Measurements from ENCODE around the gene LYPLA2. TPM values are rescaled to one million over a fixed set of nuclear protein-coding genes. Genes with fewer than 3 reads are reported as not detected.

LYPLA2 gene
- total RNA-seq (2021; fragmentation: NEBNext Ultra II Directional; extraction: Animal tissue kit (Norgen Biotek cat#: 25700)) (138 and 152 TPM in 2 replicates), polyA plus RNA-seq (2011; rRNA removed) (211 and 231 TPM in 2 replicates), polyA minus RNA-seq (2011; rRNA and poly(A)+ RNA removed) (85.0 and 94.2 TPM in 2 replicates)
- 199 TPM for polyA plus RNA-seq (2011; cell fraction: cytosol; rRNA removed)
- polyA plus RNA-seq (2011; cell fraction: nucleus; rRNA removed) = 248 TPM
- polyA plus RNA-seq (2012, experiment 1 of 2) = 137 to 167 TPM (median 164 TPM) in 4 replicates
- 182 TPM for polyA plus RNA-seq (2012, experiment 2 of 2)
- 108 TPM for polyA plus RNA-seq (2013, experiment 1 of 2)
- polyA plus RNA-seq (2013, experiment 2 of 2) = 112 TPM
- 102 TPM for polyA minus RNA-seq (2011; cell fraction: cytosol; rRNA and poly(A)+ RNA removed)
- polyA minus RNA-seq (2011; cell fraction: nucleus; rRNA and poly(A)+ RNA removed) = 48.5 TPM
- long read RNA-seq, experiment 1, transcript LYPLA2-205 (10 exons, 1,810 nt) = major isoform, 23 of 192 reads
- long read RNA-seq, experiment 1, partial matches to known transcripts = 61 of 192 reads
- long read RNA-seq, experiment 1, other reads (novel, unspliced or antisense) = 102 of 192 reads
- long read RNA-seq, experiment 2, transcript LYPLA2-205 (10 exons, 1,810 nt) = major isoform, 301 of 378 reads
- long read RNA-seq, experiment 2, partial matches to known transcripts = 1 of 378 reads
- long read RNA-seq, experiment 2, other reads (novel, unspliced or antisense) = 72 of 378 reads

DNA sequence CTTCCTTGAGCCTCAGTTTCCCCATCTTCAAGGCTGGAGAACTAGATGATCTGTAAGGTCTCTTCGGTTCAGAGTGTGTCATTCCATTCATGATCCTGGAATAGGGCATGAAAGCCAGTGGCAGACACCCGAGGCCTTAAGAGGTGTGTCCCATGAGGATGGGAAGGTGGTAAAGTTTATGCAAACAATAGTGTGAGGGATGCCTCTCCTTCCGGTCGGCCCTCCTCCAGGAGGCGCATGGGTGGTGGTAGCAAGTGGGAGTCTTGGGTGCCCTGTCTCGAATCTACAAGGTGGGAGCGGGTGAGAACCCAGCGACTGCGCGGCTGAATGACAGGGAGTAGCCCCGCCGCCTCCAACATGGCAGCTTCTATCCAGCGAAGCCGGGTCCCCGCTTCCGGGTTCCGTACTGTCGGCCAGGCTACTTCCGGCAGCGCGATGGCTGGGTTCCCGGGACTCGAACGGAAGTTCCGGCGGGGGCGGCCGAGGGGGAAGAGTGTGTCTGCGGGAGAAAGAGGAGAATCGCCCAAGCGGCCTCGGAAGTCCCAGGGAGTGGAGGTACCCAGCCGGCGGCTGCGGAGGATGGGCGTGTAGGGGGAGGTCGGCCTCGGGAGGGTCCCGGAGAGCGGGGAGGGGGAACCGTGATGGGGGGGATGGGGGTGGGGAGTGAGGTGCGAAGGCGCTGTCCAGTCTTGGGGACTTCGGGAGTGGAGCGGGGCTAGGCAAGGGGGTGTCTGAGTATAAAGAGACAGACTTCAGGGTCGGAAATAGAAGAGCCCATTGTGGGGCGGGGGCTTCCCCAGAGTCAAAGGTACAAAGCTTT, at the start of gene LYPLA2:
LYPLA2 (plus strand) TSS at position 450 of the 820 bp plus-strand sequence. CDS start 1,538 bp downstream, outside the sequence.
- peak within 1 kb of the TSS; percentile 79 for H3K56ac ChIP-seq (replicated peaks; ENCODE audit: insufficient read length, low read depth, low read length)
- H4K91ac ChIP-seq (replicated peaks; ENCODE audit: insufficient read length, low read length) = no peak within 1 kb of the TSS
- WGBS, 2 experiments (ENCODE audit: extremely low coverage in 1 of 2, insufficient coverage in 1 of 2, insufficient read length in 1 of 2, insufficient replicate concordance in 2 of 2, low coverage in 1 of 2, low lambda C conversion rate in 2 of 2, missing lambda C conversion rate in 1 of 2) = 5% methylated on average over 28 of the region's 47 CpGs; no CpG with 5 or more reads in 1 of the 2 experiments
- H2AFZ ChIP-seq (ENCODE audit: low read length) = peak within 1 kb of the TSS; percentile 24
- H4K5ac ChIP-seq (ENCODE audit: insufficient read length, low read depth, low read length) = peak within 1 kb of the TSS; percentile 34
- CTCF ChIA-PET (ENCODE audit: partially characterized antibody) = interaction anchor here (1.1 to 3.5 kb wide), 6 partner anchors 9 to 20 kb away, joined by 3 to 16 read pairs (median 6); partner anchors contain the start of gene PITHD1
- H3K4me1 ChIP-seq (replicated peaks in 1 of 4; ENCODE audit: control insufficient read depth in 3 of 4, insufficient read depth in 4 of 4, low read length in 3 of 4) = peaks cover 0 to 11% (median 6%) of the 10 kb centered on the region in 4 experiments; a peak in 5 of 7 replicates
- FAIRE-seq (no peak), DNase-seq (ENCODE audit: low read depth in 1 of 2, low spot score in 2 of 2) (peak in 1 of 2 experiments; percentile 92)
- H2BK12ac ChIP-seq (ENCODE audit: low read depth, low read length) = no peak within 1 kb of the TSS
- H2BK20ac ChIP-seq (ENCODE audit: low read length) = no peak within 1 kb of the TSS
- H2BK15ac ChIP-seq (ENCODE audit: low read length) = no peak within 1 kb of the TSS
- no peak within 1 kb of the TSS for H2AK5ac ChIP-seq (ENCODE audit: low read depth, low read length)
- no peak within 1 kb of the TSS for H2BK120ac ChIP-seq (replicated peaks; ENCODE audit: low read depth, low read length)
- peak within 1 kb of the TSS; percentile 33 for H3K14ac ChIP-seq (ENCODE audit: insufficient read length)
- H3K23me2 ChIP-seq (ENCODE audit: low read depth, low read length) = peaks cover 9% of the 10 kb centered on the region
- no peaks in the 10 kb centered on the region for H3K9me3 ChIP-seq (ENCODE audit: insufficient read depth in 2 of 2, low read depth in 1 of 2, low read length in 1 of 2)
- peak within 1 kb of the TSS; percentile 74 to 96 for H3K4me2 ChIP-seq (ENCODE audit: insufficient read depth in 1 of 2, low read depth in 2 of 2, low read length in 2 of 2)
- H2BK5ac ChIP-seq (ENCODE audit: low read depth, low read length) = peak within 1 kb of the TSS; percentile 81
- peak within 1 kb of the TSS; percentile 46 for H3K4ac ChIP-seq (replicated peaks; ENCODE audit: insufficient read length, low read depth, low read length)
- peak within 1 kb of the TSS; percentile 63 to 100 (median 96) for H3K4me3 ChIP-seq (ENCODE audit: extremely low read depth in 1 of 4, insufficient read depth in 2 of 4, low read depth in 3 of 4, low read length in 4 of 4)
- H3K36me3 ChIP-seq (ENCODE audit: control insufficient read depth in 2 of 4, insufficient read depth in 4 of 4, low read length in 3 of 4) = peaks cover 7 to 30% (median 25%) of the 10 kb centered on the region in 4 experiments; a peak in 7 of 8 replicates
- peak within 1 kb of the TSS; percentile 81 for H4K8ac ChIP-seq (ENCODE audit: extremely low read depth, insufficient read depth, low read length)
- no peak within 1 kb of the TSS for H3K27ac ChIP-seq (ENCODE audit: low read depth, low read length)
- peak within 1 kb of the TSS in 3 of 4 experiments; percentile 0 to 64 (median 45); a peak in 5 of 7 replicates for H3K9ac ChIP-seq (replicated peaks in 1 of 4; ENCODE audit: extremely low read depth in 1 of 4, low read depth in 3 of 4, low read length in 3 of 4)
- peaks cover 10% of the 10 kb centered on the region; the same call in 1 of the 2 replicates for H3K79me1 ChIP-seq (ENCODE audit: low read depth, low read length)
- peaks cover 4 to 10% of the 10 kb centered on the region in 2 experiments for H4K20me1 ChIP-seq (replicated peaks in 1 of 2; ENCODE audit: control insufficient read depth in 1 of 2, insufficient read depth in 2 of 2, low read length in 2 of 2)
- H3K18ac ChIP-seq (ENCODE audit: extremely low read depth, low read length) = peak within 1 kb of the TSS; percentile 60
- no peak within 1 kb of the TSS for H3K23ac ChIP-seq (ENCODE audit: insufficient read length)
- POLR2A ChIA-PET (ENCODE audit: partially characterized antibody) = interaction anchor here (0.6 to 16.2 kb wide), 12 partner anchors 9 to 220 kb away, joined by 3 to 192 read pairs (median 4); partner anchors contain the start of genes ELOA, GALE, PITHD1 and RPL11
- no peaks in the 10 kb centered on the region for H3K27me3 ChIP-seq (replicated peaks in 1 of 4; ENCODE audit: control insufficient read depth in 3 of 4, extremely low read depth in 1 of 4, insufficient read depth in 3 of 4, low read length in 3 of 4)
- H3K79me2 ChIP-seq (ENCODE audit: control insufficient read depth in 1 of 2, insufficient read depth in 2 of 2, low read length in 2 of 2) = peaks cover 4 to 21% of the 10 kb centered on the region in 2 experiments; a peak in 3 of 4 replicates
- peak; percentile 84; the same call in 1 of the 2 replicates for TF ChIP-seq RBBP5 (IDR thresholded peaks at IDR 0.05; ENCODE audit: borderline replicate concordance, low read depth, low read length)
- TF ChIP-seq, protein P1, sequence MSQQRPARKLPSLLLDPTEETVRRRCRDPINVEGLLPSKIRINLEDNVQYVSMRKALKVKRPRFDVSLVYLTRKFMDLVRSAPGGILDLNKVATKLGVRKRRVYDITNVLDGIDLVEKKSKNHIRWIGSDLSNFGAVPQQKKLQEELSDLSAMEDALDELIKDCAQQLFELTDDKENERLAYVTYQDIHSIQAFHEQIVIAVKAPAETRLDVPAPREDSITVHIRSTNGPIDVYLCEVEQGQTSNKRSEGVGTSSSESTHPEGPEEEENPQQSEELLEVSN (IDR thresholded peaks at IDR 0.05) = no peak
- peak; percentile 73 to 92; a peak in 2 of 4 replicates for TF ChIP-seq SIN3A (conservative IDR thresholded peaks at IDR 0.05 in 1 of 2, IDR thresholded peaks at IDR 0.05 in 1 of 2; ENCODE audit: low read depth in 1 of 2, low read length in 2 of 2)
- peak; percentile 95 for TF ChIP-seq GABPA (IDR thresholded peaks at IDR 0.05; ENCODE audit: borderline replicate concordance, insufficient read depth, low read length)
- TF ChIP-seq BRCA1 (IDR thresholded peaks at IDR 0.05; ENCODE audit: low read depth, low read length) = no peak
- peak; percentile 44; the same call in 1 of the 2 replicates for TF ChIP-seq TAF1 (IDR thresholded peaks at IDR 0.05; ENCODE audit: low read depth, low read length)

Data from H1 (cell line).